Uterus (tissue), 4 donors: Measurements from ENCODE around the gene NTN4. TPM values are rescaled to one million over a fixed set of nuclear protein-coding genes. Genes with fewer than 3 reads are reported as not detected.

Experiments
- DNase-seq, 2 donors: peaks; one replicate each; pipeline ENCODE4 v3.0.0-alpha.2; 2019 to 2020
- H3K27ac ChIP-seq, 2 donors: fragments of 200-600 bp; sonication (generic); 1 replicate in 1 of 2; 2 replicates in 1 of 2; pipeline ENCODE4 v1.5.1; 2016 to 2018
- H3K27me3 ChIP-seq, 2 donors: fragments of 200-600 bp; sonication (generic); one replicate each; pipeline ENCODE4 v1.5.1; 2018 to 2019; ENCODE audit warnings: control low read depth in 1 of 2
- H3K36me3 ChIP-seq, 2 donors: fragments of 200-600 bp; sonication (generic); one replicate each; pipeline ENCODE4 v1.5.1; 2019; ENCODE audit warnings: control low read depth in 1 of 2
- H3K4me1 ChIP-seq, 2 donors: fragments of 200-600 bp; sonication (generic); one replicate each; pipeline ENCODE4 v1.5.1; 2018 to 2019; ENCODE audit warnings: control low read depth in 1 of 2
- H3K4me3 ChIP-seq, 2 donors: fragments of 200-600 bp; sonication (generic); 1 replicate in 1 of 2; 2 replicates in 1 of 2; pipeline ENCODE4 v1.5.1; 2018 to 2019; ENCODE audit warnings: mild to moderate bottlenecking in 1 of 2
- H3K9me3 ChIP-seq, 2 donors: fragments of 200-600 bp; sonication (generic); one replicate each; pipeline ENCODE4 v1.5.1; 2019; ENCODE audit warnings: control low read depth in 1 of 2
- POLR2A ChIP-seq, 2 donors: fragments of 450-650 bp; IDR thresholded peaks; one replicate each; pipeline ENCODE4 v1.6.1; 2016; ENCODE audit warnings: antibody characterized with exemption in 2 of 2, mild to moderate bottlenecking in 1 of 2, moderate library complexity in 1 of 2
- intact Hi-C: fragments of 100-400 bp; cut with DNase I; formaldehyde crosslinking; loops from one replicate; pipeline ENCODE4 v1.15.1; 2023; ENCODE audit warnings: low total_unique reads
- total RNA-seq, 4 donors: library from RNA; depleted of rRNA in 3 of 4; stranded (reverse); fragments of >200 nt in 3 of 4; gene quantifications; one replicate each; pipeline versions ENCODE4 v1.1.0 to v1.2.4, GENCODE V29; 2014 to 2023
- TF ChIP-seq, protein P1 (sequence below), 4 experiments: fragments of 200-600 bp in 2 of 4; fragments of 450-650 bp in 2 of 4; sonication (generic) in 2 of 4; IDR thresholded peaks; one replicate each; pipeline ENCODE4 v1.5.1; 2016 to 2019; ENCODE audit warnings: antibody characterized with exemption in 4 of 4, mild to moderate bottlenecking in 2 of 4, moderate library complexity in 1 of 4
- donor health status: DM: yes; HTN: yes; CAD: no.

NTN4 gene
- total RNA-seq, 4 donors from 2014 or later, result 16.6 to 86.8 (median 28.2) TPM

DNA sequence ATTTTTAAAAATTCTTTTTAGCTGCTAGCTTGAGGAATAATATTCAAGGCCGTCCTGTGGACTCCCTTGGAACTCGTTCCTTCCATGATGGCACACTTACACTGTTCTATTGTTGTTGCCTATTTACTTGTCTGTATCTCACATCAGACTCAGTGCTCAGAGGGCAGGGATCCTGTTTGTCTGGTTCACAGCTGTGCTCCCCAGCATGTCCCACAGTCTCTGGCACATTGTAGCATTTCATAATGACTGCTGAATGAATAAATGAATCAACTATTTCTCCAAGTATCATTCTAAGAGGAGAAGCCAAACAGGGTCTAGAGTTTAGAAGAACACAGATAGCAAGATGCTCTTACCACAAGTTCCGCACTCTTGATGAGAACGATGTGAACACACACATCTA is 48.0 kb downstream of the NTN4 start:
- intact Hi-C loops, result no loop called here
- H3K4me3 ChIP-seq, result no peak overlapping the region
- no peaks in the 10 kb centered on the region for H3K4me1 ChIP-seq
- H3K27ac ChIP-seq, result no peak overlapping the region
- no peak for DNase-seq
- no peaks in the 10 kb centered on the region for H3K27me3 ChIP-seq
- TF ChIP-seq POLR2A (IDR thresholded peaks at IDR 0.05), result no peak
- TF ChIP-seq, protein P1, sequence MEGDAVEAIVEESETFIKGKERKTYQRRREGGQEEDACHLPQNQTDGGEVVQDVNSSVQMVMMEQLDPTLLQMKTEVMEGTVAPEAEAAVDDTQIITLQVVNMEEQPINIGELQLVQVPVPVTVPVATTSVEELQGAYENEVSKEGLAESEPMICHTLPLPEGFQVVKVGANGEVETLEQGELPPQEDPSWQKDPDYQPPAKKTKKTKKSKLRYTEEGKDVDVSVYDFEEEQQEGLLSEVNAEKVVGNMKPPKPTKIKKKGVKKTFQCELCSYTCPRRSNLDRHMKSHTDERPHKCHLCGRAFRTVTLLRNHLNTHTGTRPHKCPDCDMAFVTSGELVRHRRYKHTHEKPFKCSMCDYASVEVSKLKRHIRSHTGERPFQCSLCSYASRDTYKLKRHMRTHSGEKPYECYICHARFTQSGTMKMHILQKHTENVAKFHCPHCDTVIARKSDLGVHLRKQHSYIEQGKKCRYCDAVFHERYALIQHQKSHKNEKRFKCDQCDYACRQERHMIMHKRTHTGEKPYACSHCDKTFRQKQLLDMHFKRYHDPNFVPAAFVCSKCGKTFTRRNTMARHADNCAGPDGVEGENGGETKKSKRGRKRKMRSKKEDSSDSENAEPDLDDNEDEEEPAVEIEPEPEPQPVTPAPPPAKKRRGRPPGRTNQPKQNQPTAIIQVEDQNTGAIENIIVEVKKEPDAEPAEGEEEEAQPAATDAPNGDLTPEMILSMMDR (IDR thresholded peaks at IDR 0.05), result no peak
- no peaks in the 10 kb centered on the region for H3K9me3 ChIP-seq
- H3K36me3 ChIP-seq, result no peaks in the 10 kb centered on the region

GRCh38 chr12:95741635-95742034 is 48.9 kb downstream of the NTN4 start:
- no peak overlapping the region for H3K27ac ChIP-seq
- no peaks in the 10 kb centered on the region for H3K9me3 ChIP-seq
- H3K36me3 ChIP-seq, result no peaks in the 10 kb centered on the region
- H3K4me1 ChIP-seq, result no peaks in the 10 kb centered on the region
- intact Hi-C loops, result no loop called here
- DNase-seq, result no peak
- no peak overlapping the region for H3K4me3 ChIP-seq
- H3K27me3 ChIP-seq, result no peaks in the 10 kb centered on the region
- TF ChIP-seq POLR2A (IDR thresholded peaks at IDR 0.05), result no peak
- TF ChIP-seq, protein P1 (IDR thresholded peaks at IDR 0.05), result no peak

DNA sequence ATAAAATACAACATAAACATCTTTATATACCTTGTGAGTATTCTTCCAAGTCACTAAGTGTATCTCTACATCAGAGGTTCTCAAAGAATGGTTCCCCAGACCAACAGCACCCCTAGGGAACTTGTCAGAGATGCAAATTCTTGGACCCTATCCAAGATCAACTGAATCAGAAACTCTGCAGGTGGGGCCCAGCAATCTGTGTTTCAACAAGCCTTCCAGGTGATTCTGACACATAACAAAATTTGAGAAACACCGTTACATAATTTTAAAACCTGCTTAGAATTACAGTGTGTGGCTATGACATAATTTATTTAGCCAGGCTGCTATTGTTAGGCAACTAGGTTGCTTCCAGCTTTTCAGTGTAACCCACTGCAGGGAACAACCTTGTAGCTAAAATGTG is 49.8 kb downstream of the NTN4 start:
- H3K27me3 ChIP-seq, result no peaks in the 10 kb centered on the region
- no peaks in the 10 kb centered on the region for H3K4me1 ChIP-seq
- intact Hi-C loops, result no loop called here
- H3K36me3 ChIP-seq, result no peaks in the 10 kb centered on the region
- H3K9me3 ChIP-seq, result no peaks in the 10 kb centered on the region
- TF ChIP-seq, protein P1 (IDR thresholded peaks at IDR 0.05), result no peak
- no peak for TF ChIP-seq POLR2A (IDR thresholded peaks at IDR 0.05)
- no peak overlapping the region for H3K4me3 ChIP-seq
- no peak overlapping the region for H3K27ac ChIP-seq
- no peak for DNase-seq

- Histone ChIP-seq H3K4me3 (no peak overlapping the region), H3K27me3 (no peaks in the 10 kb centered on the region), H3K4me1 (no peaks in the 10 kb centered on the region), H3K9me3 (no peaks in the 10 kb centered on the region), H3K27ac (peak overlapping the region in 1 of 2 donors; percentile 30), H3K36me3 (no peaks in the 10 kb centered on the region)
- no peak for TF ChIP-seq POLR2A (IDR thresholded peaks at IDR 0.05)
- TF ChIP-seq, protein P1 (IDR thresholded peaks at IDR 0.05), result no peak
- intact Hi-C loops, result no loop called here
- peak; percentile 20 to 33 for DNase-seq
Measured at GRCh38 chr12:95739561-95740313, 50.8 kb downstream of the NTN4 start.

GRCh38 chr12:95738024-95738611 is 52.4 kb downstream of the NTN4 start:
- Histone ChIP-seq H3K9me3 (no peaks in the 10 kb centered on the region), H3K36me3 (no peaks in the 10 kb centered on the region), H3K4me1 (peaks cover 0 to under 1% of the 10 kb centered on the region in 2 donors), H3K4me3 (no peak overlapping the region), H3K27me3 (no peaks in the 10 kb centered on the region), H3K27ac (no peak overlapping the region)
- TF ChIP-seq, protein P1 (IDR thresholded peaks at IDR 0.05), result no peak
- TF ChIP-seq POLR2A (IDR thresholded peaks at IDR 0.05), result no peak
- DNase-seq, result no peak
- intact Hi-C loops, result no loop called here
